A549 (cell line): ENCODE data around the gene LMO1.

Experiments used
- CBX2 ChIP-seq: fragments of 200-600 bp; sonication (generic); IDR thresholded peaks from 2 replicates; pipeline ENCODE4 v1.6.1; 2016; ENCODE audit warnings: low read depth, mild to moderate bottlenecking, borderline replicate concordance
- CTCF ChIP-seq: fragments of >200 bp; sonication (Bioruptor Twin); formaldehyde crosslinking; IDR thresholded peaks from 3 replicates; pipeline ENCODE4 v1.5.1; 2016
- ESRRA ChIP-seq: fragments of 150-350 bp; IDR thresholded peaks from 2 replicates; pipeline ENCODE4 v1.6.1; 2014; ENCODE audit warnings: mild to moderate bottlenecking, low read length, borderline replicate concordance
- FOSL2 ChIP-seq, 2 experiments: fragments of 450-650 bp in 1 of 2; fragments of >200 bp in 1 of 2; sonication (Bioruptor Twin) in 1 of 2; formaldehyde crosslinking; IDR thresholded peaks; 2 replicates each; pipeline versions ENCODE4 v1.5.0 to v1.6.1; 2016 to 2020; ENCODE audit warnings: mild to moderate bottlenecking in 1 of 2, moderate library complexity in 1 of 2
- HDAC2 ChIP-seq: fragments of 200-600 bp; sonication (generic); IDR thresholded peaks from 2 replicates; pipeline ENCODE4 v1.6.1; 2016
- HOXA7 ChIP-seq: fragments of 250-450 bp; sonication (Bioruptor Pico); IDR thresholded peaks from 2 replicates; pipeline ENCODE4 v1.5.0; 2020; ENCODE audit warnings: mild to moderate bottlenecking, moderate library complexity
- KDM1A ChIP-seq: fragments of 200-600 bp; sonication (generic); IDR thresholded peaks from 2 replicates; pipeline ENCODE4 v1.6.1; 2016; ENCODE audit warnings: low read depth, mild to moderate bottlenecking
- KDM5A ChIP-seq: fragments of 200-600 bp; sonication (generic); IDR thresholded peaks from 2 replicates; pipeline ENCODE4 v1.6.1; 2016; ENCODE audit warnings: antibody characterized with exemption, mild to moderate bottlenecking
- PHF8 ChIP-seq: fragments of 200-600 bp; sonication (generic); IDR thresholded peaks from 2 replicates; pipeline ENCODE4 v1.6.1; 2016; ENCODE audit warnings: low read depth, mild to moderate bottlenecking, antibody characterized with exemption, moderate library complexity, borderline replicate concordance
- POLR2A ChIP-seq: IDR thresholded peaks from 2 replicates; pipeline ENCODE4 v1.6.1; 2012; ENCODE audit warnings: mild to moderate bottlenecking, low read length
- SREBF2 ChIP-seq: fragments of 450-650 bp; IDR thresholded peaks from 2 replicates; pipeline ENCODE4 v1.6.1; 2014; ENCODE audit warnings: mild to moderate bottlenecking, moderate library complexity
- ZSCAN20 ChIP-seq: fragments of 250-450 bp; sonication (Bioruptor Pico); IDR thresholded peaks from 2 replicates; pipeline ENCODE4 v1.8.0; 2022; ENCODE audit warnings: mild to moderate bottlenecking, moderate library complexity
- TF ChIP-seq, protein P1 (sequence below): fragments of 450-650 bp; IDR thresholded peaks from 2 replicates; pipeline ENCODE4 v1.6.1; 2014; ENCODE audit warnings: antibody characterized with exemption
- TF ChIP-seq, protein P2 (sequence below): IDR thresholded peaks from 2 replicates; pipeline ENCODE4 v1.6.1; 2012

- TF ChIP-seq HOXA7 (CRISPR knock-in tag) = no peak
- no peak for TF ChIP-seq CTCF
- TF ChIP-seq FOSL2 (IDR thresholded peaks at IDR 0.05) = no peak
- no peak for TF ChIP-seq FOSL2 (CRISPR knock-in tag; IDR thresholded peaks at IDR 0.05)
- TF ChIP-seq, protein P1, sequence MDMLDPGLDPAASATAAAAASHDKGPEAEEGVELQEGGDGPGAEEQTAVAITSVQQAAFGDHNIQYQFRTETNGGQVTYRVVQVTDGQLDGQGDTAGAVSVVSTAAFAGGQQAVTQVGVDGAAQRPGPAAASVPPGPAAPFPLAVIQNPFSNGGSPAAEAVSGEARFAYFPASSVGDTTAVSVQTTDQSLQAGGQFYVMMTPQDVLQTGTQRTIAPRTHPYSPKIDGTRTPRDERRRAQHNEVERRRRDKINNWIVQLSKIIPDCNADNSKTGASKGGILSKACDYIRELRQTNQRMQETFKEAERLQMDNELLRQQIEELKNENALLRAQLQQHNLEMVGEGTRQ = no peak
- no peak for TF ChIP-seq KDM1A
- TF ChIP-seq SREBF2 = no peak
- no peak for TF ChIP-seq POLR2A
- TF ChIP-seq, protein P2, sequence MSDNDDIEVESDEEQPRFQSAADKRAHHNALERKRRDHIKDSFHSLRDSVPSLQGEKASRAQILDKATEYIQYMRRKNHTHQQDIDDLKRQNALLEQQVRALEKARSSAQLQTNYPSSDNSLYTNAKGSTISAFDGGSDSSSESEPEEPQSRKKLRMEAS = no peak
- TF ChIP-seq PHF8 = no peak
- no peak for TF ChIP-seq HDAC2
- no peak for TF ChIP-seq ZSCAN20 (CRISPR knock-in tag)
- TF ChIP-seq CBX2 = no peak
- TF ChIP-seq ESRRA = no peak
- TF ChIP-seq KDM5A = no peak
Observed at GRCh38 chr11:8205566-8205965, 58.1 kb downstream of the LMO1 start.
